NCI-H1105 treated with DMSO at 0.1 percent for 48 hours (cell line): ENCODE data around the gene HDLBP.
"Not testable (repeated sequence)": the region's sequence is repeated elsewhere in the genome, so short reads cannot be mapped to it uniquely, and the experiment has no call there.

Source experiments
- DNase-seq: peaks from one replicate; lab custom pipeline; 2025; lab: John Stamatoyannopoulos, UW

HDLBP gene

GRCh38 chr2:241329669-241330615 lies 14.5 kb upstream of the HDLBP start:
- no peak for DNase-seq

- no peak for DNase-seq
Measured at GRCh38 chr2:241325257-241325656, 9.8 kb upstream of the HDLBP start.

GRCh38 chr2:241324775-241325174 lies 9.3 kb upstream of the HDLBP start:
- DNase-seq = no peak

GRCh38 chr2:241323778-241324177 lies 8.3 kb upstream of the HDLBP start:
- DNase-seq = no peak

- no peak for DNase-seq
Measured at GRCh38 chr2:241321886-241322285, 6.4 kb upstream of the HDLBP start.

GRCh38 chr2:241321033-241321432 lies 5.6 kb upstream of the HDLBP start:
- no peak for DNase-seq

- DNase-seq = no peak
Measured at GRCh38 chr2:241320394-241320793, 4.9 kb upstream of the HDLBP start.

GRCh38 chr2:241318830-241319229 lies 3.4 kb upstream of the HDLBP start:
- not testable (repeated sequence) for DNase-seq

- DNase-seq = no peak
Measured at GRCh38 chr2:241317391-241317790, 1.9 kb upstream of the HDLBP start.

- DNase-seq = no peak
Measured at GRCh38 chr2:241316825-241317224, 1.4 kb upstream of the HDLBP start.

GRCh38 chr2:241315879-241316631 lies 583 bp upstream of the HDLBP start, which contains the start of gene SEPTIN2:
Gene SEPTIN2, plus strand, starts transcription at chr2:241315925. Its CDS starts 8,308 bp downstream, at chr2:241324233.
- peak; percentile 28 for DNase-seq

- DNase-seq = no peak
Measured at GRCh38 chr2:241314226-241315092, 1.0 kb downstream of the HDLBP start.

- no peak for DNase-seq
Measured at GRCh38 chr2:241313543-241314095, 1.9 kb downstream of the HDLBP start.

- DNase-seq = no peak
Measured at GRCh38 chr2:241312082-241312481, 3.4 kb downstream of the HDLBP start.

GRCh38 chr2:241310917-241311566 lies 4.4 kb downstream of the HDLBP start:
- DNase-seq = no peak

GRCh38 chr2:241309684-241310117 lies 5.8 kb downstream of the HDLBP start:
- DNase-seq = no peak

GRCh38 chr2:241308832-241309500 lies 6.5 kb downstream of the HDLBP start:
- DNase-seq = no peak

GRCh38 chr2:241308267-241308666 lies 7.2 kb downstream of the HDLBP start:
- no peak for DNase-seq

- no peak for DNase-seq
Measured at GRCh38 chr2:241307055-241307454, 8.4 kb downstream of the HDLBP start.

GRCh38 chr2:241304039-241304670 lies 11.3 kb downstream of the HDLBP start:
- DNase-seq = no peak
